ENCODE data around the gene RAB1B.
A peak's percentile ranks its signal among the peaks of the same experiment; 100 is the strongest.
"Not testable (repeated sequence)": the region's sequence is repeated elsewhere in the genome, so short reads cannot be mapped to it uniquely, and the experiment has no call there.

The RAB1B gene

DNA sequence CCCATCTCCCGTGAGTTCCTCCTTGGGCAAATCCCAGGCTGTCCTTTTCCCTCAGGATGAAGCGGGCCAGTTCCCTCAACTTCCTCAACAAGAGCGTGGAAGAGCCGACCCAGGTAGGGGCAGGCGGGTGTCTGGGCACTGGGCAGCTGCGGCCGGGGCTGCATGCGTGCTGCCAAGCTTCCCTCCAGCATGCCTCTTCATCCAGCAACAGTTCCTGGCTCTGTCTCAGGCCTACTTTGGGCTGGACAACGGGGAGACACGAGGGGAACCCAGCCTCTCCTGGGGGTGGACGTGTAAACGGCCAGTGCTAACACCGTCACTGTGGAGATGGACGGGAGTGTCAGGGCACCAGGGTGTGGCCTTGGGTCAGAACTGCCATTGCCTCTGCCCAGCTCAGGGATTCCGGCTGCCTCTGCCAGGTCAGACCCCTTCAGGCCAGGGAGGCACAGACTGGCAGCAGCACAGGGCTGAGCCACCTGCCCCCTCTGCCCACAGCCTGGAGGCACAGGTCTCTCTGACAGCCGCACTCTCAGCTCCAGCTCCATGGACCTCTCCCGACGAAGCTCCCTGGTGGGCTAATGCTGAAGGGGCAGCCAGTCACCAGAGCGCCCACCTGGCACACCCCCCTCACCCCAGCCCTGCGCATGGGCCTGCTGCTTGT lies 1.9 kb upstream of the RAB1B start:
- peaks cover 5% of the 10 kb centered on the region for H3K27me3 Mint-ChIP-seq
- H3K4me3 Mint-ChIP-seq = peak overlapping the region; percentile 91
- peaks cover 29% of the 10 kb centered on the region for H3K36me3 Mint-ChIP-seq (ENCODE audit: low read depth)
- H3K4me1 Mint-ChIP-seq (ENCODE audit: low read depth) = peaks cover 44% of the 10 kb centered on the region
- intact Hi-C loops (cut with micrococcal nuclease) = loop anchor here (5.0 kb wide), 1 partner anchor 349 kb away; the partner anchor contains the start of genes C11orf68 and DRAP1
- no peaks in the 10 kb centered on the region for H3K9me3 Mint-ChIP-seq
- H3K27ac Mint-ChIP-seq = peak overlapping the region; percentile 87

GRCh38 chr11:66267039-66267378 lies 1.4 kb upstream of the RAB1B start:
- Mint-ChIP-seq H3K4me3 (peak overlapping the region; percentile 91), H3K4me1 (ENCODE audit: low read depth) (peaks cover 44% of the 10 kb centered on the region), H3K36me3 (ENCODE audit: low read depth) (peaks cover 32% of the 10 kb centered on the region), H3K27ac (peak overlapping the region; percentile 87), H3K27me3 (peaks cover 3% of the 10 kb centered on the region), H3K9me3 (no peaks in the 10 kb centered on the region)
- intact Hi-C loops (cut with micrococcal nuclease) = loop anchor here (5.0 kb wide), 1 partner anchor 350 kb away; the partner anchor contains the start of genes C11orf68 and DRAP1

DNA sequence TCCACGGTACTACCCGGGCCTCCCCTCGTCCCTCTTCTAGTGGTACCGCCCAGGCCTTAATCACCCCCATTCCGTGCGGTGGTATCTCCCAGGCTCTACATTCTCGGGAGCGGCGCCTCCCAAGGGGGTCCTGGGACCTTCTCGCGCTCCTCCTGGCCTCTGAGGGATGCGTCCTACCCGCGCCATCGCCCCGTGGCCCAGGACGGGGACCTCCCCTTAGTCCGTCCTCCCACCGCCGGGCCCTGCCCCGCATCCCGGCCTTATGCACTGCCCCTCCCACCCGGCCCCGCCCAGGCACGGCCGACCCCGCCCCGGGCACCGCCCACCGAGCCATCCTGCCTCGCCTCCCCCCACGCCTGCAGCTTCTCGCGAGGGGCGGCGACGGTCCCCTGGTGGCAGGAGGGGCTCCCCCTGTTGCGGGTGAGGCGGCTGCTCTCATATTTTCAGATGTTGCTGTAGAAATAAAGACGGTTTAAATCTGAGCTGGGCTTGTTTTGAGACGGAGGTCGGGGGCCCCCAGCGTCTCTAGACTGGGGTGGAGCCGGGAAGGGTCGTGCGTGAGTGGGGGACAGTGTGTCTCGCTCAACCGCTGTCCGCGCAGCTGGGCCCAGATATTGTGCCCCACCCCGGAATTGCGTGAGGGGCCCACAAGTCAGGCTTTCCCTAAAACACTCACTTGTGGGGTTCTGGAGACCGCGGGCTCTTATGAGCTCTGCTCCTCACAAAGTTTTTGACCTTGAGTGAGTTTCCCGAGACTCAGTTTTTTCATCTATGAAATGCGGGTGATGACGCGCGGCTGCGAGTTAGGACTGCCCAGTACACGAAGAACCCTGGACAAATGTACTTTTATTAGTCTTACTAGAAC lies 828 bp upstream of the RAB1B start:
- H3K27me3 Mint-ChIP-seq = peaks cover 3% of the 10 kb centered on the region
- peak overlapping the region; percentile 91 for H3K4me3 Mint-ChIP-seq
- H3K27ac Mint-ChIP-seq = peak overlapping the region; percentile 87
- no peaks in the 10 kb centered on the region for H3K9me3 Mint-ChIP-seq
- intact Hi-C loops (cut with micrococcal nuclease) = loop anchor here (2.0 to 5.0 kb wide), 2 partner anchors 15 to 350 kb away; partner anchors contain the start of genes C11orf68 and DRAP1
- peaks cover 44% of the 10 kb centered on the region for H3K4me1 Mint-ChIP-seq (ENCODE audit: low read depth)
- peaks cover 38% of the 10 kb centered on the region for H3K36me3 Mint-ChIP-seq (ENCODE audit: low read depth)

- H3K4me3 Mint-ChIP-seq = peak overlapping the region; percentile 91
- peaks cover 54% of the 10 kb centered on the region for H3K36me3 Mint-ChIP-seq (ENCODE audit: low read depth)
- intact Hi-C loops (cut with micrococcal nuclease) = loop anchor here (2.0 to 5.0 kb wide), 2 partner anchors 14 to 352 kb away; partner anchors contain the start of genes C11orf68 and DRAP1
- peaks cover 44% of the 10 kb centered on the region for H3K4me1 Mint-ChIP-seq (ENCODE audit: low read depth)
- H3K9me3 Mint-ChIP-seq = no peaks in the 10 kb centered on the region
- H3K27ac Mint-ChIP-seq = peak overlapping the region; percentile 87
- no peaks in the 10 kb centered on the region for H3K27me3 Mint-ChIP-seq
These were observed 790 bp downstream of the RAB1B start for GRCh38 chr11:66268952-66269905.

DNA sequence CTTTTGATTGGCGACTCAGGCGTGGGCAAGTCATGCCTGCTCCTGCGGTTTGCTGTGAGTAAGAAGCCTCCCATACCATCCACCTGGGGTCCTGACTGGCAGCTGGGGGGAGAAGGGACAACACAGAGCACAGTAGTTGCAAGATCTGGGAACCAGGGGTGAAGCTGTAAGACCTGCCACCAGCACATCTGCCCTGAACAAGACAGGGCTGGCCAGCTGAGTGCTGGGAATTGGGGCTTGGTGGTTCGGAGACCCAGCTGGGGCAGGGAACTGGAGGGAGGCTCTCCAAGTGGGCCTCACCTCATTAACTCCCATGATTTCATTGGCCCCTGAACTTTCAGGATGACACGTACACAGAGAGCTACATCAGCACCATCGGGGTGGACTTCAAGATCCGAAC lies 3.4 kb downstream of the RAB1B start:
- peaks cover 80% of the 10 kb centered on the region for H3K36me3 Mint-ChIP-seq (ENCODE audit: low read depth)
- no peak overlapping the region for H3K4me3 Mint-ChIP-seq
- peaks cover 38% of the 10 kb centered on the region for H3K4me1 Mint-ChIP-seq (ENCODE audit: low read depth)

DNA sequence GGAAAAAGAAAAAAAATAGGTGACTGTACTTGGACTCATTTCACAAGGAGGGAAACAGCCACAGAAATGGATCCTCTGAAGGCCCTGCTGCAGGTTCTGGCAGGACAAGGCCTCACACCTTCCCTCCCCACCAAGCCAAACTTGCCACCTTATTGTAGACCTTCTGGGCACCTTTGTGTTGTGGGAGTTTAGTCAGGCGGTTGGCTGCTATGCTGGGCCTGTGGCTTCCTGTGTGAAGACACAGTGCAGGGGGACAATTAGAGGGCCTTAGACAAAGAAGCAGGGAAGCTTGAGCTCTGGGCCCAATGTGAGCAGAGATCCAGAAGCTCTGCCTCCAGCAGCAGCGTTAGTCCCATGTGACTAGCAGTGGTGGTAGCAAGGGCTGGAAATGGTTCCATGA lies 4.2 kb downstream of the RAB1B start:
- Mint-ChIP-seq H3K27me3 (peaks cover 11% of the 10 kb centered on the region), H3K36me3 (ENCODE audit: low read depth) (peaks cover 80% of the 10 kb centered on the region), H3K4me1 (ENCODE audit: low read depth) (peaks cover 38% of the 10 kb centered on the region), H3K9me3 (no peaks in the 10 kb centered on the region), H3K4me3 (no peak overlapping the region), H3K27ac (no peak overlapping the region)
- intact Hi-C loops (cut with micrococcal nuclease) = no loop called here

More for the DNA sequence above, 3.4 kb downstream of the RAB1B start:
- Mint-ChIP-seq H3K27ac (no peak overlapping the region), H3K9me3 (no peaks in the 10 kb centered on the region), H3K27me3 (peaks cover 3% of the 10 kb centered on the region)
- intact Hi-C loops (cut with micrococcal nuclease) = no loop called here

DNA sequence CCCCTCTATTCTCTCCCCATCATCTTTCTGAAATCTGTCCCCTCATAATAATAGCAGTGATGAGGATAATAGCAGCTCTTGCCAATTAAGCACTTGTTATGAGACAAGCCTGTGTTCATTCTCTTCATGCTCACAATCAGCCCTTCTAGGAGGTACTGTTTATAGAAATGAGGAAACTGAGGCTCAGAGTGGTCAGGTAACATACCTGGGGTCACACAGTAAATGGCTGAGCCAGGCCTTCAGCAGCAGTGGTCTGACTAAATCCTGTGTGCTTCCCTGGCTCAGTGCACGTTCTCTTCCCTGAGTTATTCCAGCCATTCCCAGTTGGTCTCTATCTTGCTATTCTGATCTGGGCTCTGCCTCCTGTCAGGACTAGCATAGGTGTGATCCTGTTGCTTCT lies 5.8 kb downstream of the RAB1B start:
- Mint-ChIP-seq H3K9me3 (no peaks in the 10 kb centered on the region), H3K4me1 (ENCODE audit: low read depth) (peaks cover 41% of the 10 kb centered on the region), H3K27me3 (peaks cover 21% of the 10 kb centered on the region), H3K36me3 (ENCODE audit: low read depth) (peaks cover 76% of the 10 kb centered on the region), H3K27ac (no peak overlapping the region), H3K4me3 (no peak overlapping the region)
- intact Hi-C loops (cut with micrococcal nuclease) = no loop called here

GRCh38 chr11:66275396-66275795 lies 7.0 kb downstream of the RAB1B start:
- Mint-ChIP-seq H3K4me1 (ENCODE audit: low read depth) (peaks cover 35% of the 10 kb centered on the region), H3K27ac (no peak overlapping the region), H3K36me3 (ENCODE audit: low read depth) (peaks cover 74% of the 10 kb centered on the region), H3K27me3 (peaks cover 32% of the 10 kb centered on the region), H3K4me3 (no peak overlapping the region), H3K9me3 (no peaks in the 10 kb centered on the region)
- intact Hi-C loops (cut with micrococcal nuclease) = no loop called here

- Mint-ChIP-seq H3K4me1 (ENCODE audit: low read depth) (peaks cover 29% of the 10 kb centered on the region), H3K36me3 (ENCODE audit: low read depth) (peaks cover 67% of the 10 kb centered on the region), H3K27ac (no peak overlapping the region), H3K27me3 (peaks cover 39% of the 10 kb centered on the region), H3K4me3 (no peak overlapping the region), H3K9me3 (no peaks in the 10 kb centered on the region)
- intact Hi-C loops (cut with micrococcal nuclease) = no loop called here
These were observed 7.7 kb downstream of the RAB1B start for GRCh38 chr11:66275984-66276612.

- Mint-ChIP-seq H3K36me3 (ENCODE audit: low read depth) (peaks cover 64% of the 10 kb centered on the region), H3K27ac (peak overlapping the region; percentile 54), H3K27me3 (peaks cover 43% of the 10 kb centered on the region), H3K4me1 (ENCODE audit: low read depth) (peaks cover 29% of the 10 kb centered on the region)
- intact Hi-C loops (cut with micrococcal nuclease); H3K9me3 Mint-ChIP-seq; H3K4me3 Mint-ChIP-seq: not testable (repeated sequence)
These were observed 8.2 kb downstream of the RAB1B start for GRCh38 chr11:66276619-66277018.

GRCh38 chr11:66277064-66277463 lies 8.6 kb downstream of the RAB1B start:
- Mint-ChIP-seq H3K27me3 (peaks cover 46% of the 10 kb centered on the region), H3K36me3 (ENCODE audit: low read depth) (peaks cover 59% of the 10 kb centered on the region), H3K27ac (peak overlapping the region; percentile 54), H3K4me1 (ENCODE audit: low read depth) (peaks cover 30% of the 10 kb centered on the region)
- intact Hi-C loops (cut with micrococcal nuclease); H3K9me3 Mint-ChIP-seq; H3K4me3 Mint-ChIP-seq: not testable (repeated sequence)

- H3K9me3 Mint-ChIP-seq = no peaks in the 10 kb centered on the region
- H3K27me3 Mint-ChIP-seq = peaks cover 46% of the 10 kb centered on the region
- peak within 1 kb of the TSS; percentile 54 for H3K27ac Mint-ChIP-seq
- H3K4me1 Mint-ChIP-seq (ENCODE audit: low read depth) = peaks cover 36% of the 10 kb centered on the region
- H3K36me3 Mint-ChIP-seq (ENCODE audit: low read depth) = peaks cover 53% of the 10 kb centered on the region
- peak within 1 kb of the TSS; percentile 61 for H3K4me3 Mint-ChIP-seq
- intact Hi-C loops (cut with micrococcal nuclease) = no loop called here
These were observed 9.3 kb downstream of the RAB1B start, which contains the start of gene CNIH2 for GRCh38 chr11:66277471-66278362. TSS of gene CNIH2 (plus strand) at chr11:66278175. CDS start at chr11:66278457, 282 bp downstream.
